SJSA1 (cell line): Measurements from ENCODE around the gene SLC6A3. TPM values are rescaled to one million over a fixed set of nuclear protein-coding genes. Genes with fewer than 3 reads are reported as not detected.

Experiments used
- DNase-seq, 2 experiments: peaks; one replicate each; pipeline ENCODE4 v3.0.0-alpha.2; 2015 to 2020; ENCODE audit warnings: low spot score in 2 of 2, low read depth in 1 of 2
- H3K27ac ChIP-seq: fragments of 250-450 bp; sonication (Bioruptor Pico); 2 replicates; pipeline ENCODE4 v1.5.1; 2020; ENCODE audit warnings: mild to moderate bottlenecking, moderate library complexity
- H3K27me3 ChIP-seq: fragments of 250-450 bp; sonication (Bioruptor Pico); replicated peaks from 2 replicates; pipeline ENCODE4 v1.5.1; 2020; ENCODE audit warnings: mild to moderate bottlenecking, moderate library complexity
- H3K36me3 ChIP-seq: fragments of 250-450 bp; sonication (Bioruptor Pico); 2 replicates; pipeline ENCODE4 v1.5.1; 2020; ENCODE audit warnings: mild to moderate bottlenecking
- H3K4me1 ChIP-seq: fragments of 250-450 bp; sonication (Bioruptor Pico); replicated peaks from 2 replicates; pipeline ENCODE4 v1.6.1; 2021; ENCODE audit warnings: mild to moderate bottlenecking
- H3K4me3 ChIP-seq: fragments of 250-450 bp; sonication (Bioruptor Pico); 2 replicates; pipeline ENCODE4 v1.5.1; 2020; ENCODE audit warnings: mild to moderate bottlenecking
- H3K9me3 ChIP-seq: fragments of 250-450 bp; sonication (Bioruptor Pico); replicated peaks from 2 replicates; pipeline ENCODE4 v1.5.1; 2020; ENCODE audit warnings: mild to moderate bottlenecking
- total RNA-seq: library from RNA; depleted of rRNA; stranded (reverse); fragments of >200 nt; shearing (Covaris generic); gene quantifications from 2 replicates; pipeline ENCODE4 v1.2.3, GENCODE V29; 2014; rRNA removed

SLC6A3 gene
- total RNA-seq, result not detected in 2 replicates

GRCh38 chr5:1445313-1445688, at the start of gene SLC6A3:
Gene SLC6A3, minus strand, starts transcription at chr5:1445440. Its CDS starts 2,243 bp downstream, at chr5:1443197.
- Histone ChIP-seq H3K36me3 (no peaks in the 10 kb centered on the region), H3K27me3 (peaks cover 74% of the 10 kb centered on the region), H3K4me1 (no peaks in the 10 kb centered on the region), H3K4me3 (no peak within 1 kb of the TSS), H3K27ac (no peak within 1 kb of the TSS), H3K9me3 (peaks cover 8% of the 10 kb centered on the region)
- peak in 1 of 2 experiments; percentile 48 for DNase-seq

GRCh38 chr5:1493941-1494340, 48.7 kb upstream of the SLC6A3 start:
- H3K36me3 ChIP-seq, result peaks cover 29% of the 10 kb centered on the region
- no peak for DNase-seq
- no peaks in the 10 kb centered on the region for H3K27me3 ChIP-seq
- H3K27ac ChIP-seq, result no peak overlapping the region
- H3K4me1 ChIP-seq, result peaks cover 9% of the 10 kb centered on the region
- H3K9me3 ChIP-seq, result 0 out of 2 replicates have a peak, but pooled peaks cover 2% of the 10 kb centered on the region
- no peak overlapping the region for H3K4me3 ChIP-seq

GRCh38 chr5:1493413-1493812, 48.2 kb upstream of the SLC6A3 start:
- Histone ChIP-seq H3K27ac (no peak overlapping the region), H3K36me3 (peaks cover 30% of the 10 kb centered on the region)

GRCh38 chr5:1492757-1493156, 47.5 kb upstream of the SLC6A3 start:
- DNase-seq, result no peak

More at GRCh38 chr5:1493413-1493812, 48.2 kb upstream of the SLC6A3 start:
- DNase-seq, result no peak
- no peaks in the 10 kb centered on the region for H3K27me3 ChIP-seq
- 0 out of 2 replicates have a peak, but pooled peaks cover 1% of the 10 kb centered on the region for H3K9me3 ChIP-seq
- H3K4me3 ChIP-seq, result no peak overlapping the region
- H3K4me1 ChIP-seq, result peaks cover 12% of the 10 kb centered on the region

DNA sequence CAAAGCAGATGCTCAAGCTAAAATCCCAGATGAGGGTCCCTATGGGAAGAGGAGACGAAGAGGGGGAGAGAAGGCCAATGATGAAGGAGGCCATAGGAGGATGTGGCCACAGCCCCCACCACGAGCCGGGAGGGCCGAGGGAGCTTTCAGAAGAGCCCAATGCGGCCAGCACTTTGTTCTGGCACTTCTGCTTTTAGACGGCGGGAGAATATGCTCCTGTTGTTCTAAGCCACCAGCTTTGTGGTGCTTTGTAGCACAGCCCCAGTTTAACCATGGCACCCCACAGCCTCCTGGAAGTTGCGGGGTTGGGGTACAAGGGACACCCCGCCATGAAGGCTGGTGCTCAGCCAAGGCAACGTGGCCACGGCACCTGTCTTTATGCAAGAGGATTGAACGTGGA, 45.1 kb upstream of the SLC6A3 start:
- Histone ChIP-seq H3K27ac (no peak overlapping the region), H3K36me3 (peaks cover 51% of the 10 kb centered on the region), H3K9me3 (no peaks in the 10 kb centered on the region), H3K4me1 (peaks cover 12% of the 10 kb centered on the region), H3K27me3 (no peaks in the 10 kb centered on the region), H3K4me3 (no peak overlapping the region)
- DNase-seq, result no peak

More at GRCh38 chr5:1492757-1493156, 47.5 kb upstream of the SLC6A3 start:
- Histone ChIP-seq H3K27ac (no peak overlapping the region), H3K4me3 (no peak overlapping the region), H3K4me1 (peaks cover 12% of the 10 kb centered on the region), H3K36me3 (peaks cover 30% of the 10 kb centered on the region), H3K27me3 (no peaks in the 10 kb centered on the region), H3K9me3 (no peaks in the 10 kb centered on the region)

GRCh38 chr5:1489754-1490153, 44.5 kb upstream of the SLC6A3 start:
- H3K27me3 ChIP-seq, result no peaks in the 10 kb centered on the region
- peaks cover 12% of the 10 kb centered on the region for H3K4me1 ChIP-seq
- H3K36me3 ChIP-seq, result peaks cover 48% of the 10 kb centered on the region
- H3K9me3 ChIP-seq, result no peaks in the 10 kb centered on the region
- H3K4me3 ChIP-seq, result no peak overlapping the region
- no peak overlapping the region for H3K27ac ChIP-seq
- DNase-seq, result no peak

GRCh38 chr5:1488882-1489680, 43.8 kb upstream of the SLC6A3 start:
- no peak overlapping the region for H3K4me3 ChIP-seq
- H3K36me3 ChIP-seq, result peaks cover 42% of the 10 kb centered on the region
- H3K4me1 ChIP-seq, result peaks cover 12% of the 10 kb centered on the region
- DNase-seq, result peak in 1 of 2 experiments; percentile 41
- H3K27ac ChIP-seq, result no peak overlapping the region
- no peaks in the 10 kb centered on the region for H3K9me3 ChIP-seq
- no peaks in the 10 kb centered on the region for H3K27me3 ChIP-seq

DNA sequence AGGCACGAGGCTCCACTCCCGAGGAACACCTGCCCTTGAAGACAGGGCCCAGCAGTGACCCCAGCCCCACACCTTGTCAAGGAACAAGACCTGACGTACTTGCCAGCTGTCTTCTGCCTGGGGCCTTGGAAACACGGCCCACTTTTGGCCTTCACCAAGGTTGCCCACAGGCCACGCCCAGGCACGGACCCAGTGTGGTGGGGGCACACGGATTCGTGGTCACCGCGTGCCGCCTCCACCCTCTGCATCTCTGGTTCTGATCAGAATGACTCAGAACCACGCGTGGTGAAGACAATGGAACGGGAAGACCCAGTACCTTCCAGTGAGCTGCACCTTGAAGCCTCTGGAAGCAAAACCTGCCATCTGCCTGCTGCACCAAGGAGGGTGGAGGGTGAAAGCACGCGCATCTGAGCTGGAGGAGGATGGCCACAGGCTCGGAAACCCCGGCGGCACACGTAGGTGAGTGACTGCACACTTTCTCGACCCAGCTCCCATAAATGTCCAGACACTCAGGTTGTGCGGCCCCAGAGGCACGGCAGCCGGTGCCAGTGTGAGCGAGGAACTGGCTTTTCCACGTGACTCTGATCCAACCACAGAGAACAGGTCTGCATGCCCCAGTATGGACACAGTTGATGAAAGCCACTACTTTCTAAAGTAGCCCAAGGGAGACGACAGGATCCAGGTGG, 42.0 kb upstream of the SLC6A3 start:
- Histone ChIP-seq H3K36me3 (peaks cover 31% of the 10 kb centered on the region), H3K9me3 (no peaks in the 10 kb centered on the region), H3K4me3 (no peak overlapping the region), H3K4me1 (peaks cover 12% of the 10 kb centered on the region), H3K27me3 (no peaks in the 10 kb centered on the region), H3K27ac (no peak overlapping the region)
- no peak for DNase-seq

GRCh38 chr5:1486271-1486670, 41.0 kb upstream of the SLC6A3 start:
- peaks cover 29% of the 10 kb centered on the region for H3K36me3 ChIP-seq
- H3K27ac ChIP-seq, result no peak overlapping the region
- no peaks in the 10 kb centered on the region for H3K9me3 ChIP-seq
- no peak for DNase-seq
- peaks cover 12% of the 10 kb centered on the region for H3K4me1 ChIP-seq
- H3K27me3 ChIP-seq, result no peaks in the 10 kb centered on the region
- no peak overlapping the region for H3K4me3 ChIP-seq

DNA sequence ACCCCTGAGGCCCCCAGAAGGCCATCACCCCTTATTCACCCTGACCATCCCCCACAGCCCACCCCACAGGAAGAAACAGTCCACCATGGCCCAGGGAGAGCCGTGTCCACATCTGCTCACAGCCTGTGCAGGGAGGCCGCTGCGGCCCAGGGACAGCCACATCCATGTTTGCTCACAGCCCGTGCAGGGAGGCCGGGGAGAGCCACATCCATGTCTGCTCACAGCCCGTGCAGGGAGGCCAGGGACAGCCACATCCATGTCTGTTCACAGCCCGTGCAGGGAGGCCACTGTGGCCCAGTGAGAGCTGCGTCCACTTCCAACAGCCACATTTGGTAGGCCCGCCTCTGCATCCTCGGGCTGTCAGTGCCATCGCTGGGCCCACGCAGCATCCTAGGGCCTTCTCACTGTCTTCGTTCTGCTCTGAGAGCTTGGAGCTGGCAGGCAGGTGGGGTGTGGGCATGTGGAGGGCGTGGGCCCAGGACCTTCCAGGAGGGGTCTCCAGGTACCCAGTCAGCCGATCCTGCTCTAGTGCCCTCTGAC, 40.4 kb upstream of the SLC6A3 start:
- Histone ChIP-seq H3K27ac (no peak overlapping the region), H3K9me3 (no peaks in the 10 kb centered on the region), H3K4me3 (no peak overlapping the region), H3K27me3 (no peaks in the 10 kb centered on the region), H3K36me3 (peaks cover 26% of the 10 kb centered on the region), H3K4me1 (peaks cover 12% of the 10 kb centered on the region)
- no peak for DNase-seq

GRCh38 chr5:1484730-1485578, 39.7 kb upstream of the SLC6A3 start:
- no peak for DNase-seq
- Histone ChIP-seq H3K27me3 (no peaks in the 10 kb centered on the region), H3K36me3 (peaks cover 26% of the 10 kb centered on the region), H3K9me3 (no peaks in the 10 kb centered on the region), H3K27ac (no peak overlapping the region), H3K4me1 (peaks cover 12% of the 10 kb centered on the region), H3K4me3 (no peak overlapping the region)

DNA sequence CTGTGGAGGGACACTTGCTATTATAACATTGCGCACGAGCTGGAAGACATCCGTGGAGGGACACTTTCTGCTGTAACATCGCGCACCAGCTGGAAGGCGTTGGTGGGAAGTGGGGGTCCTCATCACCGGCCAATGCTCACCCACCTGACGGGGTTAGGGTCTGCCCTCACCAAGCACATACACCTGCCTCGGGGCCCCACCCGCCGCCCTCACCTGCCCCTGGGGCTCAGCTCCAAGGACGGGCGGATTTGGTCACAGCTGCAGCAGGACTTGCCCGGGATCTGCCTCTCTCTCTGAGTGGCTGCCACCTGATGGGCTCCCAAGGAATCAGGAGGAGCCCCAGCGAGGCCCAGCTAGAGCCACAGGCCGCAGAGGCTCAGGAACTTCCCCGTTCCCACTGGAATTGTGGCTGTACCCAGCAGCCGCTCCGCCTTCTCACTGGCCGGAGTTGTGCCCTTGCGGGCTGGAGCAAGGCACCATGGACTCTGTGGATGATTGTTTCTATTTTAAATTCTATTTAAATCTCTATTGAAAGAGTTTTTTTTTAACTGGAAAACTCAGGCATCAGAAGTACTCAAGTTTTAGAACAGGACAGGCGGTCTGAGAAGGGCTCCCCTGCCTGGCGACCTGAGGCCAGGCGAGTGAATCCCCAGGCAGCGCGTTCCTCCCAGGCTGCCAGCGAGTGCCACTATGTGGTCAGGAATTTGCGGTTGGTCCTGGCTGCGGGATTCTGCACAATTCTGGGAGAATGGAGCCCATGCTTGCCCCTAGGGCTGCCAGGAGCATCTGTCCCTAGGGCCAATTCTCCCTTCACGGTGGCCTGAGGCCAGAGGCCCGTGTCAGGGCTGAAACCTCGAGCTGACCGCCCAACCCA, 38.9 kb upstream of the SLC6A3 start:
- DNase-seq, result no peak
- Histone ChIP-seq H3K9me3 (no peaks in the 10 kb centered on the region), H3K4me1 (peaks cover 5% of the 10 kb centered on the region), H3K4me3 (no peak overlapping the region), H3K27me3 (no peaks in the 10 kb centered on the region), H3K36me3 (peaks cover 26% of the 10 kb centered on the region), H3K27ac (no peak overlapping the region)
